Tibial nerve (tissue), 4 donors: ENCODE results near the gene SLC34A3. TPM values are rescaled to one million over a fixed set of nuclear protein-coding genes. Genes with fewer than 3 reads are reported as not detected.

Experiments
- DNase-seq, 2 donors: peaks; one replicate each; pipeline ENCODE4 v3.0.0-alpha.2; 2019; ENCODE audit warnings: low spot score in 2 of 2
- H3K27ac ChIP-seq, 4 donors: fragments of 200-600 bp; sonication (generic) in 3 of 4; one replicate each; pipeline ENCODE4 v1.5.1; 2017 to 2019; ENCODE audit warnings: mild to moderate bottlenecking in 1 of 4
- H3K27me3 ChIP-seq, 2 donors: fragments of 200-600 bp; sonication (generic) in 1 of 2; one replicate each; pipeline versions ENCODE4 v1.5.1 to v1.6.0; 2017 to 2019
- H3K36me3 ChIP-seq, 3 donors: fragments of 200-600 bp; sonication (generic); one replicate each; pipeline ENCODE4 v1.5.1; 2018 to 2019
- H3K4me1 ChIP-seq, 4 donors: fragments of 200-600 bp; sonication (generic) in 3 of 4; one replicate each; pipeline ENCODE4 v1.5.1; 2017 to 2019
- H3K4me3 ChIP-seq, 4 donors: fragments of 200-600 bp; sonication (generic) in 3 of 4; one replicate each; pipeline ENCODE4 v1.5.1; 2017 to 2019; ENCODE audit warnings: mild to moderate bottlenecking in 1 of 4, moderate library complexity in 1 of 4
- H3K9me3 ChIP-seq, 4 donors: fragments of 200-600 bp; sonication (generic) in 3 of 4; one replicate each; pipeline ENCODE4 v1.5.1; 2017 to 2019
- CTCF ChIP-seq, 5 experiments: fragments of 200-600 bp in 3 of 5; fragments of 450-650 bp in 2 of 5; sonication (generic) in 3 of 5; IDR thresholded peaks; one replicate each; pipeline ENCODE4 v1.5.1; 2016 to 2019; ENCODE audit warnings: antibody characterized with exemption in 5 of 5, mild to moderate bottlenecking in 3 of 5, moderate library complexity in 2 of 5
- EP300 ChIP-seq, 2 donors: sonication (generic); formaldehyde crosslinking; IDR thresholded peaks; one replicate each; pipeline ENCODE4 v1.6.1; 2017; ENCODE audit warnings: antibody characterized with exemption in 2 of 2, mild to moderate bottlenecking in 1 of 2
- POLR2A ChIP-seq, 2 donors: fragments of 450-650 bp; IDR thresholded peaks; one replicate each; pipeline ENCODE4 v1.6.1; 2017; ENCODE audit warnings: antibody characterized with exemption in 2 of 2, mild to moderate bottlenecking in 2 of 2, moderate library complexity in 2 of 2
- WGBS, 2 donors: methylation state at CpG; one replicate each; pipeline ENCODE4 v1.1.5; 2018; 5-methylcytosine and 5-hydroxymethylcytosine counted together
- total RNA-seq, 4 donors: library from RNA; depleted of rRNA; stranded (reverse); fragments of >200 nt; gene quantifications; one replicate each; pipeline ENCODE4 v1.1.0, GENCODE V29; 2016

Gene SLC34A3
- not detected for total RNA-seq

DNA sequence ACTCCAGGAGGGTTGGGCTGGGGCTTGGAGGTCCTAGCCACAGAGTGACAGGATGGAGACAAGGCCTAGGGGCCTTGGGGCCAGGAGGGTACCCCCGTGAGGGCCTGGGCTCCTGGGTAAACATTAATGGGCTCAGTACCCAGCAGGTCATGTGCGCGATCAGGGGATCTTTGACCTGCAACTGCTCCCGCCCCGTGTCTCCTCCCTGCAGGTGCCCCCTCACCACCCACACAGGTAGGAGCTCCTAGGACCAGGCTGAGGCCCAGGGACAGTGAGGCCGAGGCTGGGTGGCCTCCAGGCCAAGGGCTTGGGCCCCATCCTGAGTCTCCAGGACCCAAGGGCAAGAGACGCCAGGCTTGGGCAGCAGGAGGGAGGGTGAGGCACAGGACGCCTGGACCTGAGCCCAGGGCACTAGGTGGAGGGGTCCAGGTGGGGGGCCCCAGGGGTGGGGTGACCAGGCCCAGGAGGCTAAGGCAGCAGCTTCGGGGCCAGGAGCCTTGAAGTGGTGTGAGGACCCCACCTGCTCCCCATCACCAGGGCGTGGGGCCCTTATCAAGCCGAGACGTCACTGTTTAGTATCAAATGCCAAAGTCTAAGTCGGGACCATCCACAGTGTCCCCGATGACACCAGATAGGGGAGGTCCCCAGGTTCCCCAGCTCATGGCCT is at the start of gene SLC34A3:
Gene SLC34A3, plus strand, starts transcription at position 197 of the 667 bp plus-strand sequence. CDS start 802 bp downstream, outside the sequence.
- H3K27me3 ChIP-seq = peaks cover 0 to 79% of the 10 kb centered on the region in 2 donors
- 74 to 78% methylated on average over 6 to 13 of the region's 14 CpGs for WGBS, 2 donors

GRCh38 chr9:137181680-137182079 is 49.0 kb upstream of the SLC34A3 start:
- no peak for TF ChIP-seq EP300 (IDR thresholded peaks at IDR 0.05)
- TF ChIP-seq POLR2A (IDR thresholded peaks at IDR 0.05) = no peak
- TF ChIP-seq CTCF (IDR thresholded peaks at IDR 0.05) = no peak
- Histone ChIP-seq H3K27ac (no peak overlapping the region), H3K4me3 (no peak overlapping the region), H3K27me3 (no peaks in the 10 kb centered on the region), H3K9me3 (no peaks in the 10 kb centered on the region), H3K4me1 (peaks cover 0 to 22% (median 6%) of the 10 kb centered on the region in 4 donors), H3K36me3 (peaks cover 3 to 99% (median 56%) of the 10 kb centered on the region in 3 donors)
- 89 to 96% methylated on average over 22 of the region's 22 CpGs for WGBS, 2 donors
- no peak for DNase-seq

More for the DNA sequence above, at the start of gene SLC34A3:
- peaks cover 0 to 21% (median 8%) of the 10 kb centered on the region in 4 donors for H3K4me1 ChIP-seq
- H3K4me3 ChIP-seq = no peak within 1 kb of the TSS
- no peak within 1 kb of the TSS for H3K27ac ChIP-seq
- H3K9me3 ChIP-seq = no peaks in the 10 kb centered on the region
- H3K36me3 ChIP-seq = no peaks in the 10 kb centered on the region
- TF ChIP-seq POLR2A (IDR thresholded peaks at IDR 0.05) (no peak), EP300 (IDR thresholded peaks at IDR 0.05) (no peak), CTCF (IDR thresholded peaks at IDR 0.05) (no peak)
- DNase-seq = no peak

- DNase-seq = no peak
- no peaks in the 10 kb centered on the region for H3K9me3 ChIP-seq
- H3K4me3 ChIP-seq = no peak overlapping the region
- TF ChIP-seq POLR2A (IDR thresholded peaks at IDR 0.05) (no peak), CTCF (IDR thresholded peaks at IDR 0.05) (no peak), EP300 (IDR thresholded peaks at IDR 0.05) (no peak)
- H3K36me3 ChIP-seq = peaks cover 3 to 94% (median 56%) of the 10 kb centered on the region in 3 donors
- no peak overlapping the region for H3K27ac ChIP-seq
- 89 to 90% methylated on average over 17 of the region's 17 CpGs for WGBS, 2 donors
- no peaks in the 10 kb centered on the region for H3K27me3 ChIP-seq
- peaks cover 0 to 34% (median 18%) of the 10 kb centered on the region in 4 donors for H3K4me1 ChIP-seq
Measured at GRCh38 chr9:137182836-137183235, 47.9 kb upstream of the SLC34A3 start.

GRCh38 chr9:137183980-137184595 is 46.6 kb upstream of the SLC34A3 start:
- no peaks in the 10 kb centered on the region for H3K9me3 ChIP-seq
- no peak for DNase-seq
- no peaks in the 10 kb centered on the region for H3K27me3 ChIP-seq
- 91 to 94% methylated on average over 24 to 27 of the region's 27 CpGs for WGBS, 2 donors
- H3K4me1 ChIP-seq = peaks cover 0 to 37% (median 19%) of the 10 kb centered on the region in 4 donors
- peaks cover 3 to 82% (median 56%) of the 10 kb centered on the region in 3 donors for H3K36me3 ChIP-seq
- no peak for TF ChIP-seq EP300 (IDR thresholded peaks at IDR 0.05)
- TF ChIP-seq CTCF (IDR thresholded peaks at IDR 0.05) = no peak
- no peak for TF ChIP-seq POLR2A (IDR thresholded peaks at IDR 0.05)
- no peak overlapping the region for H3K4me3 ChIP-seq
- no peak overlapping the region for H3K27ac ChIP-seq
